ENCODE results near the gene ZNF423.

DNA sequence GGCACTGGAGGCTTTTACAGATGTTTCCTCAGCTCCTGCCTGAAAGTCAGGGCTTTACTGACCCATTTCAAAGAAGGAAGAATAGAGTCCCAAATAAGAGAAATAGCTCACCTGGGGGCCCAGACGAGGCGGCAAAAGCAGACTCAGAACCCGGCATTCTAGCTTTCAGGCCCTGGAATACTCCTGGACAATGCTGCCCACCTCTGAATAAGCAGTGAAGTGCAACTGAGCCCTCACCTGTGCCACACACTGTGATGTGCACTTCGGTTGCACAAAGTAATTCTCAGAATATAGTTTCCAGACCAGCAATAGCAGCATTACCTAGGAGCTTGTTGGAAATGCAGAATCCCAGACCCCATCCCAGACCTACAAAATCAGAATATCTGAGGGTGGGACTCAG is 54.6 kb downstream of the ZNF423 start:
- TF ChIP-seq EZH2 (IDR thresholded peaks at IDR 0.05; ENCODE audit: insufficient read depth, poor library complexity, severe bottlenecking) (no peak), EZH2phosphoT487 (IDR thresholded peaks at IDR 0.05; ENCODE audit: insufficient read depth, low read depth) (no peak)

Measured in GM23248 (cell line).